Measurements from ENCODE around the gene SF3A2.

Gene SF3A2

DNA sequence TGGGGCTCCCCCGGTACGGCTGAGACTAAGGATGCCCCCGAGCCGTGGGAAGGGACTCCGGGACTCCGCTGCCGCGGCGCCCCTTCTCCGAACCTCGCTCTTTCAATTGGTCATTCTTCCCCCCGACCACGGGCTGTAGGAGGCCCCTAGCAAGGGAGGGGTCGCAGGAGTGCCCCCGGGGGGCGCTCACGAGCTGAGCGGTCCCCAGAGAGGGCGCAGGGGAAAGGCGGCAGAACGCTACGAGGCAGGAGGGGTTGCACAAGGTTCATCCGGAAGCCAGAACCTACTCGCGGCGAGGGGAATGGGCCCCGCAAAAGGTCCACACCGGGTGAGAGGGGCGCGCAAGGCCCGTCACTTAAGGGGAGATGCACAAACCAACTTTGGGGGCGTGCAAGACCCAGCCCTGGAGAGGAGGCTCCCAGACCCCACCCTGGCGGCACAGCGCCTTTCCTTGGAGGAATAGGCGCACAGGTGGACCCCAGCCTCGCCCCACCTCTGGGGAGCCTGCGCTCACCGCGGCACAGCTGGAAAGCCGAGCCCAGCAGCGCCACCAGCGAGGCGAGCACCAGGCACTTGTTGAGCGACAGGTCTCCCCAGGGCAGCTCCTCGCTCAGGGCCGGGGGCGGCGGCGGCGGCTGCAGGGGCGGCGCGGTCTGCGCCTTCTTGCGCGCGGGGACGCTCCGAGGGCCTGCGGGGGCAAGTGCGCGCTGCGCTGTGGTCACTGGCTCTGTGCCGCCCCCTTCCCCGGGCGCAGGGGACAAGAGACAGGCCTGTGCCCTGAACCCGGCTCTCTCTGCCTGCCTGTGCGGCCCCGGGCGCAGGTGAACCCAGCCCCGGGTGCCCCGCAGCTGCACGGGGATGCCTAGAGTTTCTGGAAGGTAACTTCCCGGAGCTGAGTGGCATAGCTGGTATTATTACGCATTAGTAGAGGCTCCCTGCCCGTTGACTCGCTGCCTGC, 16.8 kb downstream of the SF3A2 start:
- no peak for DNase-seq (ENCODE audit: low read depth, low spot score)

DNA sequence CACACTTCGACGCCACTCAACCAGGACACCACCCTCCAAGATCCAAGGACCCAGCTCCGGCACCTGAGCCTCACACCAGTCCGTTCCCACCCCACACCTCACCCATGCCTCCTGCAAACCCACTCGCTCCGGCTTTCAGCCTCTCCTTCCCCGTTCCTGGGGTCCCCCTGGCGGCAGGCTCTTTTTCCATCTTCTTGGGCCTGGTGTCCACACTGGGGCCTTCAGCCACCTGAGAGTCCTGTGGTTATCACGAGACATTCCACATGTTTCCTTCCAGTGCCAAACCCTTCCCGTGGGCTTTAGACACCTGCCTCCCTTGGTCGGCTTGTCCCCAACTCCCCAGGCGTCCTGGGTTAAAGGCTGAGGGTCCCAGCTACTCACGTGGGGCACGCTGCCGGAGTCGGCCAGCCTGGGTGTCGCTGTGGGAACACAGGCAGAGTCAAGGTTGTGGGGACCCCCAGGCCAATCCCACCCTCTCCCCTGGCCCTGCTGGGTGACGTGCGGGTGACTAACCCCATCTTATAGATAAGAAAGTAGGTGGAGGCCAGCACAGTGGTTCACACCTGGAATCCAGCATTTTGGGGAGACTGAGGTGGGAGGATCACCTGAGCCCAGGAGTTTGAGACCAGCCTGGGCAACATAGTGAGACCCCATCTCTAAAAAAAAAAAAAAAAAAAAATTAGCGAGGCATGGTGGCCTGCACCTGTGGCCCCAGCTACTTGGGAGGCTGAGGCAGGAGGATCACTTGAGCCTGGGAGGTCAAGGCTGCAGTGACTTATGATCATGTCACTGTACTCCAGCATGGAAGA, 17.6 kb downstream of the SF3A2 start:
- no peak for DNase-seq (ENCODE audit: low read depth, low spot score)

DNA sequence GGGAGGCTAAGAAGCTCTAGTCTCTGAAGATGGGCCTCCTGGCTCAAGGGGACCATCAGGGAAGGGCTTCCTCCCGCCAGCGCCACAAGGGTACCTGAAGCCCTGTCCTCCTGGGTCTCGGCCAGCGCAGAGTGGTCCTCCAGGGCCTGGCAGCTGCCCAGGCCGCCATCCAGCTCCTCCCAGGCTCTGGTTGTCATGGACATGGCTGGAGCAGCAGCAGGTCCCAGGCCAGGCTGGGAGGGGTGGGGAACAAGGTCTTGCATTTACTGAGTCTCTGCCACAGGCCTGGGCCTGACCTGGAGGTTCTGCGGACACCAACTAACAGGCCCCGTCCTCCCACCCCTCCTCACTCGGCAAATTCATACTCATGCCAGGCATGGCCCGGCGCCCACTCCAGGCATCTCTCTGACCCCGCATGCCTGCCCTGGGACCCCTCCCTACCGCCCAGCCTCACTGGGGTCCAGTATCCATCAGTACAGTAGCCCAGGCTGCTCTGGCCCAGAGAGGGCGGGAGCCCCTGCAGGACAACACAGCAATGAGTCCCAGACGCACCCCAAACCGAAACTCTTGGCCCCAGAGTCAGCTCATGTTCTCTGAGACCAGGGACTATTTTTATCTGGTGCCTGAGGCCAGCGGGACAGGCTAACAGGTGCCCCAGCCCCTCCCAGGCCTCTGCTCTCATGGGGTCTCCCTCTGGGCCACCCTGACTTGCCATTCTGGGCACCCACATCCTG, 18.7 kb downstream of the SF3A2 start:
- DNase-seq (ENCODE audit: low read depth, low spot score): no peak

DNA sequence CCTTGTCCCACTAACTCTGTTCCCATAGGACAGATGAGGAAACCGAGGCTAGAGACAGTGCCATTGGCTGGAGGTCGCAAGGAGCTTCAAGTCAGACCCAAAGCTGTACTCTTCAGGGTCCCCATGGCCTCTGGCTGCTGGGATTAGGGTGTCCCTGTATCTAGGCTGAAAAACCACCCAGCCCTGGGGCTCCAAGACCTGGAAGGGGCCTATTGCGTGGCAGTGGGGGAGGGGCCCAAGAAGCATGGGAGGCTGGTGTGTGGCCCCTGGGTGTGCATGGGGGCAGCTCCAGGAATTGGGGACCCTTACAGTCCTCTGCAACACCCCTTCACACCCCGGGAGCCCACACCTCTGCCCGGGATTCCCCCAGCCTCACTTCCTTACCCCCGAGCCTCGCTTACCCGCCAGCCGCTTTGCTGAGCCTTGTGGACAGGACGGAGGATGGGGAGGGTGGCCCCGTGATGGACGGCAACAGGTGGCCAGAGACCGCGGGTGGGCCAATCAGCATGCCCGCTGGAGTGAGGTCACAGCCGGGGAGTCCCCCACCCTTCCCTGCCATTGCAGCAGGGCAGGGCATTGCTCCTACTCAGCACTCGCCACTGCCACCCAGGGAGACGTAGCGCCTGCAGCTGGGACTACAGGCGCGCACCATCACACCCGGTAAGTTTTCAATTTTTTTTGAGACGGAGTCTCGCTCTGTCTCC, 19.5 kb downstream of the SF3A2 start, which contains the start of gene JSRP1:
Gene JSRP1 (minus strand): TSS at position 436 of the 704 bp plus-strand sequence. CDS start 1,103 bp downstream, outside the sequence.
- DNase-seq (ENCODE audit: low read depth, low spot score): no peak

DNA sequence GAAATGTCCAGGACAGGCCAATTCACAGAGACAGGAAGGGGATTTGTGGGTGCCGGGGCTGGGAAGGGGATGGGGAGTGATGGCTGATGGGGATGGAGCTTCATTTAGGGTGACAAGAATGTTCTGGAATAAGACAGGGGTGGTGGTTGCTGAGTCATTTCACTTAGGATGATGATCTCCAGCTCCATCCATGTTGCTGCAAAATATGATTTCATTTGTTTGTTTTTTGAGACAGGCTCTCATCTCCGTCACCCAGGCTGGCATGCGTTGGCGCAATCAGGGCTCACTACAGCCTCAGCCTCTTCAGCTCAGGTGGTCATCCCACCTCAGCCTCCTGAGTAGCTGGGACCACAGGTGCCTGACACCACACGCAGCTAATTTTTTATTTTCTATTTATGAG, 22.7 kb downstream of the SF3A2 start:
- DNase-seq (ENCODE audit: low read depth, low spot score): no peak

DNA sequence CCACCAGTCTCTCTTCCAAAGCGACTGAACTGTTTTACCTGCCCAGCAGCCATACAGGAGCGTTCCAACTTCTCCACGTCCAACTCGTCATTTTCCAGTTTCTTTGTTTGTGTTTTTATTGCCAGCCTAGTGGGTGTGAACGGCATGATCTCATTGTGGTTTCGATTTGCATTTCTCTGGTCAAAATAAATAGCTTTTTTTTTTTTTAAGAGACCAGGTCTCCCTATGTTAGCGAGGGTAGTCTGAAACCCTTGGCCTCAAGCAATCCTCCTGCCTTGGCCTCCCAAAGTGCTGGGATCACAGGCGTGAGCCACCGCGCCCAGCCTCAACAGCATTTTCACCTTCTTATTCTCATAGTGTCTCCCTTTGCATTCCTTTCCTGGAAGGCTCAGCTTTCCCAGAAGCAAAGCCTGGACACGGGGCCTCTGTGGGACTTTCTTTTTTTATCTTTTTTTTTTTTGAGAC, 23.7 kb downstream of the SF3A2 start:
- DNase-seq (ENCODE audit: low read depth, low spot score): no peak

DNA sequence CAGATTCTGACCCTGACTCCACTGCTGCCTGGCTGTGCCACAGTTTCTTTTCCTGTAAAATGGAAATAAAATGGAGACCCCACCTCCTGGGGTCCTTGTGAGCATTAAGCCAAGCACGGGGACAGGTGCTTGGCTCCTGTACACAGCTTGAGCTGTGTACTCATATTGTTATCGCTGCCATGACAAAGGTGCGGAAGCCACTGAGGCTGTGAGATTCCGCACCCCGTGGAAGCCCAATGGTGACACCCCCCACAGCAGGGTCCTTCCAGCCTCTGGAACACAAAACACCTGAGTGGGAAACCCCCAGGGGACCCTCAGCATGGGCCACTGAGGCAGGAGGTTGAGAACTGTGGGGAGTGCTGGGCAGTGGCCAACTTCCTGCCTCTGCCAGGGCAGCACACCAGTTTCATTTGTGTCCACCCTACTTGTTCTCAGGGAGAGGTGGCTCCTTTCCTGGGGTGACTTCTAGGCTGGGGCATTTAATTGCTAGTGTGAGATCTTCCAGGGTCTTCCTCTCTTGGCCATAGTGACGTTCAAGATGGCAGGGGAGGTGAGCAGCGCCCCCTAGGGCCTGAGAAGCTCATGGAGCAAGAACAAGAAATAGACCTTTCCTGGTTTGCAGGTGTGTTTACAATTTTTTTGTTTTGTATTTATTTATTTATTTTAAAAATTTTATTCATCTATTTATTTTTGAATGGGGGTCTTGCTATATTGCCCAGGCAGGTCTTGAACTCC, 25.0 kb downstream of the SF3A2 start:
- DNase-seq (ENCODE audit: low read depth, low spot score): no peak

DNA sequence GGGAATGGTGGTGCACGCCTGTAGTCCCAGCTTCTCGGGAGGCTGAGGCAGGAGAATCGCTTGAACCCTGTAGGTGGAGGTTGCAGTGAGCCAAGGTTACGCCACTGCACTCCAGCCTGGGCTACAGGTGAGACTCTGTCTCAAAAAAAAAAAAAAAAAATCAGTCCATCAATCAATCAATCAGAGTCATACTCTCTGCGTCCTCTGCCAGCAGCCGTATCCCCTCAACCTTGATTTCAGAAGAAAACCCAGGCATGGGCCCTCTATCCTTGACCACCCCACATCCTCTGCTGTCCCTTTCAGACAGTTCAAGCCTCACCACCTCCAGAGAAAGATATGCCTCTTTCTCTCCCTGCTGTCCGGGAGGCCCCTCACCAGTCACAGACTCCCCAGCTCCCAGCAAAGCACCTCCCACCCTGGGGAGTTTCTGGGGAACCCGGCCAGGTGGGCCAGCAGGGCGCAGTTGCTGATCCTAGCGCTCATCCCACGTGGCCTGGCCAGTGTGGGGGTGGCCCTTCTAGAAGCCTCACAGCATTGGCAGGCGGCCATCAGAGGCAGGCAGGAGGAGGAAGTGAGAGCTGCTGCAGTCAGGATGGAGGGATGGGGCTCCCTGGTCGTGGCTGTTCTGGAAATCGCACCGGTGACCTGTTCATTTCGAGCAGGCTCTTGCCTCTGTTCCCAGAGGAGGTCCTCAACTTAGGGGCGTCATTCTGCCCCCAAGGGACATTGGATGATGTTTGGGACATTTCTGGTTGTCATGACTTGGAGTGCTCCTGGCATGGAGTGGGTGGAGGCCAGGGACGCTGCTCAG, 29.8 kb downstream of the SF3A2 start:
- no peak for DNase-seq (ENCODE audit: low read depth, low spot score)

DNA sequence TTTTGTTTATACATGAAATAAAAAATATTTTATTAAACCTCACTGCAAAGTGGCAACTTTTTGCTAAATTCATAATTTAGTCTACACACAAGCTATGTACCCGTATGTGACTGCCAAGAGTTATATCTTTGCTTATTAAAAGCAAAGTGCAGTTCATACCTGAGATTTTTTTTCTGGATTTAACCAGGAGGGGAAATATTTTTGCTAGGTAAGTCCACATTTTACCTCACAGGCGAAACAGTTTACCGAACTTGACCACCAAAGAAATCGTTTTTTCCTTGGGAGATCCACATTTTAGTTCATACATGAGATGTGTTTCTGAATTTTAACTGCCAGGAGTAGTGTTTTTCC, 31.8 kb downstream of the SF3A2 start:
- DNase-seq (ENCODE audit: low read depth, low spot score): no peak

DNA sequence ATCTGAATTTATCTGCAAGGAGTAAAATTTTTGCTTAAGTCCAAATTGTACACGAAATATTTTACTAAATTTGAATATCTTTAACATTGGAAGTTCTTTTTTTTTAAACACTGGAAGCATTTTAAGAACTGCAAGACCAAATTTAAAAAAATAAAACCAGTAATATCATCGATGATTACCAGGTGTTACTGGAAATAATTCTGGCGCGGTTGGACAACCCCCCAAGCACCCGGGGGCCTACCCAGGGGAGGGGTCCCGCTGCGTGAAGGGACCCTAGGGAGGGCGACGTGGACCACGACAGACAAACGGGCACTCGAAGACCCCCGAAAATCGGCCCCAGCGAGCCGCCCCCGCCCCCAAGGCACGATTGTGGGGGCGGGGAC, 32.2 kb downstream of the SF3A2 start:
- DNase-seq (ENCODE audit: low read depth, low spot score): no peak

DNA sequence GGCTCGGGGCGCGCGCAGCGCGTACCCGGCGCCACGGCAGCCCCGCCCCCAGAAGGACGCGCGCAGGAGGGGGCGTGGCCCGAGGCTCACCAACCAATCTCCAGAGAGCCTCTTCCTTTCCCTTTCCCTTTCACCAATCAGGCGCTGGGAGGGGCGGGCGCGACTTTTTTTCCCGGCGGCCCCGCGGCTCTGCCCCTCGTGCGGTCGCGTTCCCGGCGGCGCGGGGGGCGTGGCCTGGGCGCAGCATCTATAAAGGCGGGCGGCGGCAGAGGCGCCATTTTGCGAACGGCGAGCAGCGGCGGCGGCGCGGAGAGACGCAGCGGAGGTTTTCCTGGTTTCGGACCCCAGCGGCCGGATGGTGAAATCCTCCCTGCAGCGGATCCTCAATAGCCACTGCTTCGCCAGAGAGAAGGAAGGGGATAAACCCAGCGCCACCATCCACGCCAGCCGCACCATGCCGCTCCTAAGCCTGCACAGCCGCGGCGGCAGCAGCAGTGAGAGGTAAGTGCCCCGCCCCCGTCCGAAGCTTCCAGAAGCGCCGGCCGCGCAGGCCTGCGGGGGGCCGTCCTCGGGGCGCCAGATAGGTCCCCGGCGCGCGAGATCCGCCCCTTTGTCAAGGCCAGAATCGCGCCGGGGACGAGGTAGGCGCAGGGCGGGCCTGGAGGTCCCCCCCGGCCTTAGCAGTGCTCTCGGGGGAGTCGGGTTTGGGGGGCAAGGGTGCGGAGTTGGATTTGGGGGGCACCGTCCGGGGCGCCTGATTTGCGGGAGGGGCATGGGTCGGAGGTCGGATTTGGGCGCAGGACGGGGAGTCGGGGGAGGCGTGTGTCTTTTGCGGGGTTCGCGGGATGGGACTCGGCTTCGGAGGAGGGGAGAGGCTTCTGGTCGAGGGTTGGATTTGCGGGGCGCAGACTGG, 32.9 kb downstream of the SF3A2 start:
- DNase-seq (ENCODE audit: low read depth, low spot score): peak; percentile 97

DNA sequence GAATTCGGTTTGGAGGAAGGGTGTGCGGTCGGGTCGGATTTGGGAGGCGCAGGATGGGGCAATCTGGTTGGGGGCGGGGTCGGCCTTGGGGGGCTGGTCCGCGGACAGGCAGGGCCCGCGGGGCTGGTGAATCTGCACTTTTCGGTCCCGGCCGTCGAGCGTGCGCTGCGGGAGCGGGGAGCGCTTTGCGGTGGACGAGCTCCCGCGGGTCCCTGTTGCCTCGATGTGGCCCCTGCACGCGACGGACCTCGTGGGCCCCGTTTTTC, 33.5 kb downstream of the SF3A2 start:
- DNase-seq (ENCODE audit: low read depth, low spot score): no peak

DNA sequence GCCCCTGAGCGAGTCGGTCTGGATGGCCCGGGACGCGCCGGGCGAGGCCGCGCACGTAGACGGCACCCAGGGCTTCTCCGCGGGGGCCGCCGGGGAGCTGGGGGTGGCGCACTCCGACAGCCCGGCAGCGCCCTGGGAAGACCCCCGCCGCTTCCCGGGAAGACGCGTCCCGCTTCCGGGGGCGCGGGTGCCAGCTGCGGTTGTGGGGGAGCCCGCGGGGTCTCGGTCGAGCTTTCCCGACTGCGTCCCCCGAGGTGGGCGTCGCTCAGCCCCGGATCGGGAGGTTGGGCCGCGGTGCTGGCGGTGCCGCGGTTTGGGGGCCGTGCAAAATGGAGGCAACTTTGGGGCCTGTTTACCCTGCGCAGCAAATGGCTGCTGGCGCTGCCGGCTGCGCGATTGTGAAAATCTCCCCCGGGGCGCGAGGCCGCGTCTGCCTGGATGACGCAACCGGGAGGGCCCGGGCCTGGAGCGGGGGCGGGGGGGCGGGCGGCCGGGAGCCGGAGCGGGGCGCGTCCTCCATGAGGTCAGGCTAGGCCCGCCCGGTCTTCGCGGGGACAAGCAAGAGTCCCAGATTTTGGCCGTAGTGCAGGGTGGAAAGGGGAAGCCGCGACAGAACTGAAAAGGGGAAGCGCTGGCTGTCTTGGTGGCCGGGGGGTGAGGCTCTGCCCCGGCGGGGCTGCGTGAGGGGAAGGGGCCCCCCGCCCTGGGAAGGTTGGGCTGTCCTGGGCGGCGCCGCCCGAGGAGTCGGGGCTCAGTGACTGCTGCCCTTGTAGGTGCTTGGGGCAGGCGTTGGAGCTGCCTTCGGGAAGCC, 34.0 kb downstream of the SF3A2 start:
- DNase-seq (ENCODE audit: low read depth, low spot score): peak; percentile 38

DNA sequence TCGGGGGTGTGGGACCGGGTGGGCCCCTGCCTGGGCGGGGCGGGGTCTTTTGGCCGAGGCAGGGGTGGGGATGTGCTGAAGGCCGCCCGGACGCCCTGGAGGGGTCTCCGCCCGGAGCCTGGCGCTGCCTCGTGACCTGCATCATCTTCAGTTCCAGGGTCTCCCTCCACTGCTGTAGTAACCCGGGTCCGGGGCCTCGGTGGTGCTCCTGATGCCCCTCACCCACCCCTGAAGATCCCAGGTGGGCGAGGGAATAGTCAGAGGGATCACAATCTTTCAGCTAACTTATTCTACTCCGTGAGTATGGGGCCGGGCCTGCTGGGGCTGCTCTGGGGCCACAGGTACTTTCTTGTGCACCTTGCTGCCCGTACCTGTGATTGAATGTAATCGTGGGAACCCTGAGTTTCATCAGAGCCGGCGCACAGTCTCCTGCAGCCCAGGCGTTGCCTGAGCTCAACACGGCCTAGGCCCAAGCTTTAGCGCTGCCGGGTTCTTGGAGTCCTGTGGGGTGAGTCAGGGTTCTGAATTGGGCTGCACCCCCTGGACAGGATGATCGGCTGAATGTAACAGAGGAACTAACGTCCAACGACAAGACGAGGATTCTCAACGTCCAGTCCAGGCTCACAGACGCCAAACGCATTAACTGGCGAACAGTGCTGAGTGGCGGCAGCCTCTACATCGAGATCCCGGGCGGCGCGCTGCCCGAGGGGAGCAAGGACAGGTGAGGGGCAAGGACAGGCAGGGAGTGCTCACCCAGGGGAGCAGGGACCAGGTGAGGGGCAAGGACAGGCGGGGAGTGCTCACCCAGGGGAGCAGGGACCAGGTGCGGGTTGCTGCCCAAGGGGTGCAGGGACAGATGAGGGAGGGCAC, 34.8 kb downstream of the SF3A2 start:
- DNase-seq (ENCODE audit: low read depth, low spot score): no peak

DNA sequence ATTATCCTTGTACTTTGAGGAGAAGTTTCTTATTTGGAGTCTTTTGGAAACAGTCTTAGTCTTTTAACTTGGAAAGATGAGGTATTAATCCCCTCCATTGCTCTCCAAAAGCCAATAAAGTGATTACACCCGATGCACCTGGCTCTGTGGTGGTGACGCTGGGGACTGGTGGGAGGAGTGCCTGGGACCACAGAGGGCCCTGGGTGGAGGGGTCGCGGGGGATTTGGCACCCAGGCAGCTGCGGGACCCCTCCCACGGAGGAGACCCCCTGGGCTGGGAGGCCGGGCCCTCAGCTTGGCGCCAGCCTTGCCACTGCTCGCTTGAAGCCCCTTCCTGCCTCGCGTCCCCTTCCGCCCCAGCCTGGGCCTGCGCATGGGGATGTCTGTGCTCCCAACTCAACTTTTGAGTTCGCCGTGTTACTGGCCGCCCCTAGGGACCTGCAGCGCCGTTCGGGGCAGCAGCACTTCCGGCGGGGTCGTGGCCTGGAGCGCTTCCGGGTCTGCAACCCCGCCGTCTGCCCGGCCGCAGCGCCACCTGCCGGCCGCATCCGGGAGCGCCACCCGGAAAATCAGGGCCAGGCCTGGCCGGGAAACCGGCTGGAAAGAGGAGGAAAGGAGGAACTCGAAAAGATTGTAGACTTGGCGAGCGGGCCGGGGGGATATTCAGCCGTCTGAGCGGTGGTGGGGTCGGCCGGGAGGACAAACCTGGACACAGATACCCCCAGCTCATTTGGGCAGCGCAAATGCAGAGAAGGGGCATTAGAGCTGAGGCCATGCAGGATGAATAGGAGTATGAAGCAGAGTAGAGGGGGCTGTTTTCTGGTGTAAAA, 36.9 kb downstream of the SF3A2 start:
- peak; percentile 53 for DNase-seq (ENCODE audit: low read depth, low spot score)

DNA sequence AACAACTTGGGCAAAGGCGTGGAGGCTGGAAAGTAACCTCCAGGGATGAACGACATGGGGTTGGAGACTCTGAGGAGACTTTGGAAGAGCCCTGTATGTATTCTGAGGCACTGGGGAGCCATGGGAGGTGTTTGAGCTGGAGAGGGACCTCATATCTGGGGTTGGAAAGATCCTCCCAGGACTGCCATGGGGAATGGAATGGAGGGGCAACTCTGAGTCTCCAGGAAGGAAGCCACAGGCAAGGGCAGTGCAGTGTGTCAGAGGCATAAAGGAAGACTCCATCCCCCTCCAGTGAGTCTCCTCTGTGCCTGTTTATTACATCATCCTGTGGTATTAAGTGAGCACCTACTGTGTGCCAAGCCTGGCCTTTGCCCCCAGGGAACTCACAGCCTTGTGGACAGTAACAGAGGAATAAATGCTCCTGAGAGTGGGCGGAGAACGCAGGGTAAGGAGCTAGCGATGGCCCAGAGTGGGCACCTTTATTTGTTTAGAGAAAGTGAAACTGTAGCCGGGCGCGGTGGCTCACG, 37.6 kb downstream of the SF3A2 start:
- DNase-seq (ENCODE audit: low read depth, low spot score): no peak
